GM12874 (cell line): Measurements from ENCODE around the gene CHID1.

Experiments used
- CTCF ChIP-seq: IDR thresholded peaks from 2 replicates; pipeline ENCODE4 v1.5.1; 2011; ENCODE audit warnings: low read depth, mild to moderate bottlenecking, control low read depth, low read length, moderate library complexity; ENCODE audit not compliant: insufficient read depth

Gene CHID1

DNA sequence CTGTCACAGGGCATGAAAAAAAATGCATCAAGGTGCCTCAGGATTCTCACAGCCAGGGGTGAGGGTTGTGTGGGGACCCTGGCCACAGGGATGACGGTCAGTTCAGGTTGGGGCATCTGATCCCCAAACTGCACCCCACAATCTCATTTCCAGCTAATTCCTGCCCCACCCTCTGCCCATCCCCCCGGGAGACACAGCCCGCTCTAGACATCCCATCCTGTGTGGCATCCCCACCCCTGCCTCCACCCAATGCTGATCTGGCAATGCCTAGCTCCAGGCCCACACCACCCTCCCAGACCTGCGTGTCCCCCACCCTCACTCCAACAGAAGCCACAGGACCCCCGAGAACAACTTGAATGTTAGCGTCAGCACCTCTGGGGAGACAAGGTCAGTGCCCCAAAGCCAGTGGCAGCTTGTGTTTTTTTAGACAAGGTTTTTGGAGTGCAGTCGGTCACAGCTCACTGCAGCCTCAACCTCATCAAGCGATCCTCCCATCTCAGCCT, 42.7 kb downstream of the CHID1 start:
- no peak for TF ChIP-seq CTCF

- no peak for TF ChIP-seq CTCF
Observed at GRCh38 chr11:866481-866880, 44.1 kb downstream of the CHID1 start.

- no peak for TF ChIP-seq CTCF
Observed at GRCh38 chr11:865462-866430, 44.9 kb downstream of the CHID1 start.

- no peak for TF ChIP-seq CTCF
Observed at GRCh38 chr11:864898-865297, 45.7 kb downstream of the CHID1 start.

- TF ChIP-seq CTCF = no peak
Observed at GRCh38 chr11:863910-864827, 46.4 kb downstream of the CHID1 start.

DNA sequence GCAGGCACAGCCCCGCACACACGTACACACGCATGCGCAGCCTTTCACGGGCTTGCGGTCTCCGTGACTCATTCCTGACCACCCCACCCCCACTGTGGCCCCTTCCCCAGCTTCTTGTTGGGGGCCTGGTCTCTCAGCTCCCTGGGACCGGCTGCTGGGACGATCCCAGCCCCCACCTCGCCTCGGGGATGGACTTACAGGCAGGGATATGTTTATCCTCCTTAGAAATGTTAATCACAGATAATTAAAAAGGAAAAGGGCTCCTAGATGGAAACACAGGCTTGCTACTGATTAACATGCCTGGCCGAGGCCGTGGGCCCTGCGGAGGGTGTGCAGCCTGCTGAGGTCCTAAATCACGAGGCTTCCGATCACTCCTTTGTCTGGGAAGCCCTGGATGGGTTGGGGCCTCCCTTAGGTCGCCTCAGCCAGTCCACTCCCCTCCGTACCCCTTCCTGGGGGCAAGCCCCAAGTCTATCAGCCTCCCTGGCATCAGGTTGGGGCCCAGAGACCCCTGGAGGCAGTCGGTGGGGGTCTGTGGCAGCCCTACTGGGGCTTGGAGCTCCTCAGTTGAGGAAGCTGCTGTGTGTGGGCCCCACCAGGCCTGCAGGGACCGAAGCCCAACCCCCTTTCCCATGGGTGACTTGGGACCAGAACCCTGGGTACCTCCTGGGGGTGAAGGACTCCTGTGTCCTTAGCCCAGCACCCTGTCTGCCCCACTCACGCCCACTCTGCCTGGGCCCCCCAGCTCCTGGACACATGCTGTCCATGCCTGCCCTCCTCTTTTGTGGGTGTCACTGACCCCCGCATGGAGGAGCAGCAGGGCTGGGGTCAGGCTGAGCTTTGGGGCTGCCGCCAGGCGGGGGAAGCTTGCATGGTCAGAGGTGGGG, 47.3 kb downstream of the CHID1 start:
- no peak for TF ChIP-seq CTCF
